Fibroblast of the aortic adventitia (primary cell): ENCODE results near the gene ST6GALNAC3. TPM values are rescaled to one million over a fixed set of nuclear protein-coding genes. Genes with fewer than 3 reads are reported as not detected.

ENCODE experiments used
- DNase-seq: peaks from one replicate; pipeline ENCODE4 v3.0.0-alpha.2; 2010; ENCODE audit warnings: low read depth
- H3K4me3 ChIP-seq: 2 replicates; pipeline ENCODE4 v1.5.1; 2011; ENCODE audit warnings: low read depth, mild to moderate bottlenecking, control low read depth, low read length, moderate library complexity
- CTCF ChIP-seq: IDR thresholded peaks from 2 replicates; pipeline ENCODE4 v1.5.1; 2011; ENCODE audit warnings: mild to moderate bottlenecking, low read length, control low read depth, inconsistent platforms; ENCODE audit not compliant: insufficient read depth
- total RNA-seq: library from RNA; depleted of rRNA; stranded (reverse); fragments of >200 nt; gene quantifications from 2 replicates; pipeline ENCODE4 v1.2.3, GENCODE V29; 2012; ENCODE audit warnings: low replicate concordance

Gene ST6GALNAC3
- total RNA-seq: 0.74 and 3.1 TPM in 2 replicates

- peak within 1 kb of the TSS; percentile 70 for H3K4me3 ChIP-seq
- no peak for TF ChIP-seq CTCF
- peak; percentile 25 for DNase-seq
These were observed at the start of gene ST6GALNAC3 for GRCh38 chr1:76074321-76075187. Gene ST6GALNAC3, plus strand, starts transcription at chr1:76074746.

GRCh38 chr1:76027341-76027740 is 47.2 kb upstream of the ST6GALNAC3 start:
- H3K4me3 ChIP-seq: no peak overlapping the region
- DNase-seq: no peak
- no peak for TF ChIP-seq CTCF

- TF ChIP-seq CTCF: no peak
- no peak for DNase-seq
- no peak overlapping the region for H3K4me3 ChIP-seq
These were observed 45.2 kb upstream of the ST6GALNAC3 start for GRCh38 chr1:76029331-76029730.

- DNase-seq: no peak
- H3K4me3 ChIP-seq: no peak overlapping the region
- no peak for TF ChIP-seq CTCF
These were observed 43.0 kb upstream of the ST6GALNAC3 start for GRCh38 chr1:76031496-76031895.

GRCh38 chr1:76033800-76034475 is 40.6 kb upstream of the ST6GALNAC3 start:
- no peak for DNase-seq
- TF ChIP-seq CTCF: no peak
- no peak overlapping the region for H3K4me3 ChIP-seq

- DNase-seq: no peak
- no peak overlapping the region for H3K4me3 ChIP-seq
- TF ChIP-seq CTCF: no peak
These were observed 39.5 kb upstream of the ST6GALNAC3 start for GRCh38 chr1:76035053-76035452.
